Measurements from ENCODE around the gene ARFGAP3.

ARFGAP3 gene

GRCh38 chr22:42860968-42861367 lies 3.9 kb upstream of the ARFGAP3 start:
- no peak for TF ChIP-seq CTCF (IDR thresholded peaks at IDR 0.05)
- H3K9me3 Mint-ChIP-seq = peaks cover 3% of the 10 kb centered on the region
- H3K4me1 Mint-ChIP-seq = peaks cover 13% of the 10 kb centered on the region
- H3K4me3 Mint-ChIP-seq = no peak overlapping the region
- peaks cover 8% of the 10 kb centered on the region for H3K27me3 Mint-ChIP-seq (ENCODE audit: low read depth, poor library complexity)
- no peak for DNase-seq
- H3K36me3 Mint-ChIP-seq (ENCODE audit: low read depth) = peaks cover 9% of the 10 kb centered on the region
- no peak overlapping the region for H3K27ac Mint-ChIP-seq

- no peak for DNase-seq
- TF ChIP-seq CTCF (IDR thresholded peaks at IDR 0.05) = no peak
- H3K27me3 Mint-ChIP-seq (ENCODE audit: low read depth, poor library complexity) = peaks cover 8% of the 10 kb centered on the region
- H3K4me1 Mint-ChIP-seq = peaks cover 24% of the 10 kb centered on the region
- H3K36me3 Mint-ChIP-seq (ENCODE audit: low read depth) = peaks cover 4% of the 10 kb centered on the region
- H3K9me3 Mint-ChIP-seq = peaks cover 3% of the 10 kb centered on the region
- H3K4me3 Mint-ChIP-seq = peak overlapping the region; percentile 5
- no peak overlapping the region for H3K27ac Mint-ChIP-seq
These were observed 890 bp upstream of the ARFGAP3 start for GRCh38 chr22:42857845-42858481.

- peak; percentile 47 for DNase-seq
- Mint-ChIP-seq H3K27ac (peak overlapping the region; percentile 98), H3K27me3 (ENCODE audit: low read depth, poor library complexity) (peaks cover 5% of the 10 kb centered on the region), H3K36me3 (ENCODE audit: low read depth) (no peaks in the 10 kb centered on the region), H3K4me3 (peak overlapping the region; percentile 89), H3K9me3 (peaks cover 3% of the 10 kb centered on the region), H3K4me1 (peaks cover 24% of the 10 kb centered on the region)
- no peak for TF ChIP-seq CTCF (IDR thresholded peaks at IDR 0.05)
These were observed 751 bp downstream of the ARFGAP3 start for GRCh38 chr22:42856179-42856864.

GRCh38 chr22:42855721-42856120 lies 1.4 kb downstream of the ARFGAP3 start:
- Mint-ChIP-seq H3K27me3 (ENCODE audit: low read depth, poor library complexity) (peaks cover 4% of the 10 kb centered on the region), H3K4me1 (peaks cover 22% of the 10 kb centered on the region), H3K9me3 (peaks cover 3% of the 10 kb centered on the region), H3K36me3 (ENCODE audit: low read depth) (no peaks in the 10 kb centered on the region), H3K27ac (peak overlapping the region; percentile 98), H3K4me3 (peak overlapping the region; percentile 89)
- no peak for DNase-seq
- TF ChIP-seq CTCF (IDR thresholded peaks at IDR 0.05) = no peak

- H3K36me3 Mint-ChIP-seq (ENCODE audit: low read depth) = no peaks in the 10 kb centered on the region
- H3K9me3 Mint-ChIP-seq = peaks cover 3% of the 10 kb centered on the region
- DNase-seq = no peak
- H3K27me3 Mint-ChIP-seq (ENCODE audit: low read depth, poor library complexity) = peaks cover 4% of the 10 kb centered on the region
- H3K4me1 Mint-ChIP-seq = peaks cover 23% of the 10 kb centered on the region
- no peak overlapping the region for H3K27ac Mint-ChIP-seq
- no peak for TF ChIP-seq CTCF (IDR thresholded peaks at IDR 0.05)
- H3K4me3 Mint-ChIP-seq = peak overlapping the region; percentile 89
These were observed 1.9 kb downstream of the ARFGAP3 start for GRCh38 chr22:42855211-42855610.

Measured in nephron progenitor cell (in vitro differentiated cells).